Prostate gland (tissue), 2 donors: ENCODE results near the gene LRRIQ1. TPM values are rescaled to one million over a fixed set of nuclear protein-coding genes. Genes with fewer than 3 reads are reported as not detected.

Experiments
- DNase-seq: peaks from one replicate; pipeline ENCODE4 v3.0.0-alpha.2; 2019; ENCODE audit warnings: low spot score
- H3K27ac ChIP-seq, 2 donors: fragments of 200-600 bp; sonication (generic); 2 replicates each; pipeline ENCODE4 v1.5.1; 2017 to 2019
- H3K27me3 ChIP-seq: fragments of 200-600 bp; sonication (generic); replicated peaks from 2 replicates; pipeline ENCODE4 v1.5.1; 2019; ENCODE audit not compliant: insufficient read depth
- H3K36me3 ChIP-seq, 2 donors: fragments of 200-600 bp; sonication (generic); 1 replicate in 1 of 2; 2 replicates in 1 of 2; pipeline versions ENCODE4 v1.5.1 to v1.8.1; 2017 to 2019
- H3K4me1 ChIP-seq: fragments of 200-600 bp; sonication (generic); replicated peaks from 2 replicates; pipeline ENCODE4 v1.5.1; 2019
- H3K4me3 ChIP-seq, 2 donors: fragments of 200-600 bp; sonication (generic); 2 replicates each; pipeline ENCODE4 v1.5.1; 2017 to 2019
- H3K9me3 ChIP-seq: fragments of 200-600 bp; sonication (generic); 2 replicates; pipeline ENCODE4 v1.5.1; 2017
- CTCF ChIP-seq, 4 experiments: fragments of 200-600 bp in 2 of 4; fragments of 450-650 bp in 2 of 4; sonication (generic) in 2 of 4; IDR thresholded peaks; 1 replicate in 3 of 4; 2 replicates in 1 of 4; pipeline ENCODE4 v1.5.1; 2016 to 2019; ENCODE audit warnings: antibody characterized with exemption in 4 of 4, mild to moderate bottlenecking in 2 of 4, moderate library complexity in 2 of 4
- POLR2A ChIP-seq: fragments of 450-650 bp; IDR thresholded peaks from one replicate; pipeline ENCODE4 v1.6.1; 2016; ENCODE audit warnings: antibody characterized with exemption, mild to moderate bottlenecking
- POLR2AphosphoS5 ChIP-seq: sonication (generic); formaldehyde crosslinking; IDR thresholded peaks from one replicate; pipeline ENCODE4 v1.6.1; 2017; ENCODE audit warnings: antibody characterized with exemption
- WGBS: methylation state at CpG from one replicate; pipeline ENCODE4 v1.1.5; 2018; 5-methylcytosine and 5-hydroxymethylcytosine counted together
- intact Hi-C: fragments of 100-400 bp; cut with DNase I; formaldehyde crosslinking; loops from one replicate; pipeline ENCODE4 v1.14.2; 2022
- total RNA-seq, 2 donors: library from RNA; depleted of rRNA; stranded (reverse); fragments of >200 nt; gene quantifications; one replicate each; pipeline ENCODE4 v1.1.0, GENCODE V29; 2016

LRRIQ1 gene
- total RNA-seq, 2 donors from 2014 or later, result 2.6 to 12.8 TPM

DNA sequence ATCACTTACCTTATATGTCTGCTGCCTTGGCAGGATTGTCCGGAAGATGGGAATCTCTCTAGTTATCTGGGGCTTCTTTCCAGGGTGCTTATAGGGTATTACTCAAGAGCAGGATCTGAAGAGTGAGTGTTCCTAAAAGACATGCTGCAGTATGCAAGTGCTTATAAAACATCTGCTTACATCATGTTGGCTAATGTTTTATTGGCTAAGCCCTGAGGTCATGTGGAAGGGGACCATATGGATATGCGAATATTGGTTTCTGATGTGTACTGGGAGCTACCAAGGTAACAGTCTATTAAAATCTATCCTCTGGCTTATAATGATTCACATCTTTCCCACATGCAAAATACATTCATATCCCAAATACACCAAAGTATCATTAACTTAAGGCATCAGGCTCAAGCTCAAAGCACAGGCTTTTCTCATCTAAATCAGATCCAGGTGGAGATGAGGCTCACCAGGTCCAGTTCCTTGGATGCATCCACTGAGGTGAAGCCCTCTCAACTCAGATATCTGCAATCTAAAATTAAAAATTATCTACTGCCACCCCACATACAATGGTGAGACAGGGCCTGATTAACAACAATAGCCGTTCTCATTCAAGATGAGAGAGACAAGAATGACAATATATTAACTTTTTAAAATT, 29.8 kb downstream of the LRRIQ1 start:
- no peaks in the 10 kb centered on the region for H3K9me3 ChIP-seq
- H3K4me3 ChIP-seq, result no peak overlapping the region
- no peak for TF ChIP-seq POLR2AphosphoS5
- no peak for TF ChIP-seq POLR2A
- TF ChIP-seq CTCF (IDR thresholded peaks at IDR 0.05), result no peak
- intact Hi-C loops, result no loop called here
- H3K27me3 ChIP-seq, result no peaks in the 10 kb centered on the region
- no peaks in the 10 kb centered on the region for H3K36me3 ChIP-seq
- no peak overlapping the region for H3K27ac ChIP-seq
- no peak for DNase-seq
- H3K4me1 ChIP-seq, result no peaks in the 10 kb centered on the region
- WGBS, result 91% methylated on average over 3 of the region's 3 CpGs

DNA sequence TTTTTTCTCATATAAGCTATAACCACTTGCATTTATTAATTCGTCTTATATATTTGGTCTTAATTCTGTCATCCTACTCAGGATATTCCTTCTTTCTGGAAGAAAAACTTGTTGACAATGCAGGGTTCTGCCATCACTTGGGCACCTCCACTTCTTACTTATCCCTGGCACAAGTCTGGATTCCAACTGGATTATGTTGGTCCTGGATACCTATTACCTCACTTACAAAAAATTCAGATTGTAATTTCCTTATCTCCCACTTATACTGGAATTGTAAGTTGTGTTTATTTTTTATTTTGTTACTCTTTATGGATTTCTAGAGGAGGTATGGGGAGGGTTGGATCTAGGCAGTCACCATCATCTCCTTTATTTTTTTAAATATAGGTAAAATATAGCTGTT, 36.7 kb downstream of the LRRIQ1 start:
- Histone ChIP-seq H3K36me3 (no peaks in the 10 kb centered on the region), H3K27me3 (no peaks in the 10 kb centered on the region), H3K27ac (no peak overlapping the region), H3K9me3 (no peaks in the 10 kb centered on the region), H3K4me1 (no peaks in the 10 kb centered on the region), H3K4me3 (no peak overlapping the region)
- WGBS, result 86% methylated on average over 1 of the region's 1 CpG
- no peak for TF ChIP-seq CTCF (IDR thresholded peaks at IDR 0.05)
- no peak for TF ChIP-seq POLR2AphosphoS5
- TF ChIP-seq POLR2A, result no peak
- DNase-seq, result no peak
- intact Hi-C loops, result no loop called here

DNA sequence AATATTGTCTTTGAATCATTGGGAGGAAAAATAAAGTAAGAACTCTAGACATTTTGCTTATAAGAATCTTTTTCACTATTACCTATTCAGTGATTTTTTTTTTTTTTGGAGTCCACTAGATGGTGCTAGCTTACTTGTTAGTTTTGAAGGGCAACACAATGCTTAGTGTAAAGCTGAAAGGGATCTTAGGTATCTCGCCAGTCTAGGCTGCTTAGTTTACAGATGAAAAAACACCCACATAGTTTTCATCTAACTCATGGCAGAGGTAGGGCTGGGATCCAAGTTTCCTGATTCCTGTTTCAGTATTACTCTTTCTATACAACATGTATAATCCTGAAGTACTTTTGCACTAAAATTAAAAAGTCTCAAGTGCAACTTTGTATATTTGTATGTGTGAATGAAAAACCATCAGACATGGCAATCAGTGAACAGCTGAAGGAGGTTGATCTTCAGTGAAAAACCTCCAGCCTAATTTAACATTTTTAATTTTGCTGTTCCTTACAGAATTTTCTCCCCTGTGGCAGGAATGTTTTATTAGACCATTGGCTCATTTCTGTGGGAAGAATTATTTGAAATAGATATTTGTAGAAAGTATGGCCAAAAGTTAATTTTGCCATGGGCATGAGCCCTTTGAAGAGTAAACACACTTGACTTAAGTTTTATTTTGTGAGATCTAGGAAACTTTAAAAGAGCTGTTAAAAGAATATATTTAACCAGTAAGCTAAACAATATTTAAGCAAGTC, 40.7 kb downstream of the LRRIQ1 start:
- H3K36me3 ChIP-seq, result no peaks in the 10 kb centered on the region
- no peak overlapping the region for H3K27ac ChIP-seq
- no peak overlapping the region for H3K4me3 ChIP-seq
- no peaks in the 10 kb centered on the region for H3K27me3 ChIP-seq
- H3K9me3 ChIP-seq, result no peaks in the 10 kb centered on the region
- intact Hi-C loops, result no loop called here
- H3K4me1 ChIP-seq, result no peaks in the 10 kb centered on the region
- peak in 2 of 4 experiments; percentile 46 to 50 for TF ChIP-seq CTCF (IDR thresholded peaks at IDR 0.05)
- TF ChIP-seq POLR2A, result no peak
- WGBS, result 0% methylated on average over 1 of the region's 1 CpG
- peak; percentile 16 for DNase-seq

- H3K27ac ChIP-seq, result no peak overlapping the region
- H3K9me3 ChIP-seq, result no peaks in the 10 kb centered on the region
- H3K4me3 ChIP-seq, result no peak overlapping the region
- H3K36me3 ChIP-seq, result no peaks in the 10 kb centered on the region
- TF ChIP-seq POLR2AphosphoS5 (no peak), POLR2A (no peak), CTCF (IDR thresholded peaks at IDR 0.05) (no peak)
- WGBS, result 77% methylated on average over 5 of the region's 5 CpGs
- no peaks in the 10 kb centered on the region for H3K4me1 ChIP-seq
- intact Hi-C loops, result no loop called here
- DNase-seq, result no peak
- no peaks in the 10 kb centered on the region for H3K27me3 ChIP-seq
Observed at GRCh38 chr12:85085066-85085465, 48.9 kb downstream of the LRRIQ1 start.

DNA sequence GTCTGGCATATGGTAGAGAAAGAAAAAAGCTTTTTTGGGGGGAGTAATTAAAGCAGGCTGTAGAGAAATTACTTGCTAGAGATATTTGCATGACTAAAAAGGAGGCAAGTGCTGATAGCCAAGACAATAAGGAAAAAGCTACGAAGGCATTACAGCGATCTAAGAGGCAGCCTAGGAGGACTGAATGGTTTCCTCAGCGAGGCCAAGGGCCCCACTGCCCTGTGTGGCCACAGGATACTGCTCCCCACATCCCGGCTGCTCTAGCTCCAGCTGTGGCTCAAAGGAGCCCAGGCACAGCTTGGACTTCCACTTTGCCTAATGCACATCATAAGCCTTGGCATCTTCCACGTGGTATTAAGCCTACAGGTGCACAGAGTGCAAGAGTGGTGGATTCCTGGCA, 53.6 kb downstream of the LRRIQ1 start:
- H3K27ac ChIP-seq, result no peak overlapping the region
- no peak for TF ChIP-seq POLR2AphosphoS5
- TF ChIP-seq CTCF (IDR thresholded peaks at IDR 0.05), result no peak
- TF ChIP-seq POLR2A, result no peak
- H3K27me3 ChIP-seq, result no peaks in the 10 kb centered on the region
- no peak for DNase-seq
- H3K4me1 ChIP-seq, result no peaks in the 10 kb centered on the region
- no peaks in the 10 kb centered on the region for H3K36me3 ChIP-seq
- H3K4me3 ChIP-seq, result no peak overlapping the region
- intact Hi-C loops, result no loop called here
- no peaks in the 10 kb centered on the region for H3K9me3 ChIP-seq
- WGBS, result 73% methylated on average over 5 of the region's 5 CpGs
